ENCODE data around the gene SULT1A2.

- TF ChIP-seq CTCF (IDR thresholded peaks at IDR 0.05) (no peak), POLR2A (IDR thresholded peaks at IDR 0.05) (no peak)
Observed at GRCh38 chr16:28544998-28545397, 51.9 kb downstream of the SULT1A2 start.

Data from heart left ventricle (tissue), 13 donors.